ENCODE measurements around the gene GLRA1.

GLRA1 gene

GRCh38 chr5:151912360-151912759, 12.3 kb downstream of the GLRA1 start:
- no peak overlapping the region for H3K4me2 ChIP-seq (ENCODE audit: low read length)
- H3K27ac ChIP-seq (ENCODE audit: low read depth, low read length), result no peak overlapping the region
- no peak overlapping the region for H4K91ac ChIP-seq (ENCODE audit: low read depth, low read length)
- no peaks in the 10 kb centered on the region for H3K4me1 ChIP-seq (ENCODE audit: control insufficient read depth in 1 of 2, insufficient read depth in 2 of 2, low read length in 2 of 2)
- H2AFZ ChIP-seq (ENCODE audit: insufficient read depth, low read length, poor library complexity), result no peak overlapping the region
- no peak overlapping the region for H2BK5ac ChIP-seq (ENCODE audit: low read depth, low read length, poor library complexity)
- H3K9me3 ChIP-seq (ENCODE audit: insufficient read depth, low read depth, low read length), result no peaks in the 10 kb centered on the region
- no peak overlapping the region for H3K14ac ChIP-seq (ENCODE audit: low read length)
- no peak overlapping the region for H3K23ac ChIP-seq (ENCODE audit: low read length)
- no peak overlapping the region for H3K4ac ChIP-seq (ENCODE audit: low read depth, low read length)
- no CpG with 5 or more reads among the region's 3 CpGs for WGBS (ENCODE audit: extremely low coverage, insufficient coverage, insufficient read length)
- H4K12ac ChIP-seq (ENCODE audit: low read depth, low read length), result no peak overlapping the region
- H3K79me1 ChIP-seq (ENCODE audit: low read length), result no peaks in the 10 kb centered on the region
- H2BK120ac ChIP-seq (ENCODE audit: insufficient read depth, low read length, poor library complexity), result no peak overlapping the region
- no peaks in the 10 kb centered on the region for H3K27me3 ChIP-seq (ENCODE audit: insufficient read depth, low read length)
- no peaks in the 10 kb centered on the region for H3K36me3 ChIP-seq (ENCODE audit: control insufficient read depth in 1 of 2, insufficient read depth in 2 of 2, low read length in 2 of 2)
- no peak overlapping the region for H2AK5ac ChIP-seq (ENCODE audit: low read length)
- H3K18ac ChIP-seq (ENCODE audit: low read length), result no peak overlapping the region
- H2BK12ac ChIP-seq (ENCODE audit: low read length), result no peak overlapping the region
- no peaks in the 10 kb centered on the region for H3K79me2 ChIP-seq (ENCODE audit: control insufficient read depth, insufficient read depth, low read length, poor library complexity)
- no peak for DNase-seq
- no peak overlapping the region for H3K4me3 ChIP-seq (ENCODE audit: low read depth, low read length)
- H3K9ac ChIP-seq (ENCODE audit: low read length), result no peak overlapping the region
- H4K8ac ChIP-seq (ENCODE audit: low read depth, low read length), result no peak overlapping the region

- H3K27ac ChIP-seq (ENCODE audit: low read depth, low read length), result no peak overlapping the region
- no peaks in the 10 kb centered on the region for H3K4me1 ChIP-seq (ENCODE audit: control insufficient read depth in 1 of 2, insufficient read depth in 2 of 2, low read length in 2 of 2)
- H2AK5ac ChIP-seq (ENCODE audit: low read length), result no peak overlapping the region
- no peaks in the 10 kb centered on the region for H3K9me3 ChIP-seq (ENCODE audit: insufficient read depth, low read depth, low read length)
- H2BK120ac ChIP-seq (ENCODE audit: insufficient read depth, low read length, poor library complexity), result no peak overlapping the region
- H3K4me2 ChIP-seq (ENCODE audit: low read length), result no peak overlapping the region
- no peak overlapping the region for H2AFZ ChIP-seq (ENCODE audit: insufficient read depth, low read length, poor library complexity)
- no peaks in the 10 kb centered on the region for H3K79me1 ChIP-seq (ENCODE audit: low read length)
- no peaks in the 10 kb centered on the region for H3K27me3 ChIP-seq (ENCODE audit: insufficient read depth, low read length)
- no peak overlapping the region for H4K12ac ChIP-seq (ENCODE audit: low read depth, low read length)
- H2BK5ac ChIP-seq (ENCODE audit: low read depth, low read length, poor library complexity), result no peak overlapping the region
- no peaks in the 10 kb centered on the region for H3K36me3 ChIP-seq (ENCODE audit: control insufficient read depth in 1 of 2, insufficient read depth in 2 of 2, low read length in 2 of 2)
- H3K4me3 ChIP-seq (ENCODE audit: low read depth, low read length), result no peak overlapping the region
- no peak overlapping the region for H2BK12ac ChIP-seq (ENCODE audit: low read length)
- H3K23ac ChIP-seq (ENCODE audit: low read length), result no peak overlapping the region
- H4K91ac ChIP-seq (ENCODE audit: low read depth, low read length), result no peak overlapping the region
- H3K79me2 ChIP-seq (ENCODE audit: control insufficient read depth, insufficient read depth, low read length, poor library complexity), result no peaks in the 10 kb centered on the region
- no peak for DNase-seq
- no peak overlapping the region for H3K18ac ChIP-seq (ENCODE audit: low read length)
- H3K14ac ChIP-seq (ENCODE audit: low read length), result no peak overlapping the region
- H3K4ac ChIP-seq (ENCODE audit: low read depth, low read length), result no peak overlapping the region
- no peak overlapping the region for H4K8ac ChIP-seq (ENCODE audit: low read depth, low read length)
- H3K9ac ChIP-seq (ENCODE audit: low read length), result no peak overlapping the region
These were observed 13.6 kb downstream of the GLRA1 start for GRCh38 chr5:151911011-151911410.

GRCh38 chr5:151909628-151910027, 15.0 kb downstream of the GLRA1 start:
- no peak overlapping the region for H4K91ac ChIP-seq (ENCODE audit: low read depth, low read length)
- no peak overlapping the region for H4K8ac ChIP-seq (ENCODE audit: low read depth, low read length)
- no peaks in the 10 kb centered on the region for H3K79me1 ChIP-seq (ENCODE audit: low read length)
- no peak overlapping the region for H2BK120ac ChIP-seq (ENCODE audit: insufficient read depth, low read length, poor library complexity)
- no peaks in the 10 kb centered on the region for H3K36me3 ChIP-seq (ENCODE audit: control insufficient read depth in 1 of 2, insufficient read depth in 2 of 2, low read length in 2 of 2)
- no peak overlapping the region for H3K18ac ChIP-seq (ENCODE audit: low read length)
- H2BK12ac ChIP-seq (ENCODE audit: low read length), result no peak overlapping the region
- H3K79me2 ChIP-seq (ENCODE audit: control insufficient read depth, insufficient read depth, low read length, poor library complexity), result no peaks in the 10 kb centered on the region
- no peak overlapping the region for H3K27ac ChIP-seq (ENCODE audit: low read depth, low read length)
- no peak overlapping the region for H3K4me2 ChIP-seq (ENCODE audit: low read length)
- H3K4me3 ChIP-seq (ENCODE audit: low read depth, low read length), result no peak overlapping the region
- no peaks in the 10 kb centered on the region for H3K4me1 ChIP-seq (ENCODE audit: control insufficient read depth in 1 of 2, insufficient read depth in 2 of 2, low read length in 2 of 2)
- no peak overlapping the region for H2AFZ ChIP-seq (ENCODE audit: insufficient read depth, low read length, poor library complexity)
- no peak overlapping the region for H4K12ac ChIP-seq (ENCODE audit: low read depth, low read length)
- no peak for DNase-seq
- no peak overlapping the region for H3K14ac ChIP-seq (ENCODE audit: low read length)
- no peaks in the 10 kb centered on the region for H3K27me3 ChIP-seq (ENCODE audit: insufficient read depth, low read length)
- no peak overlapping the region for H3K9ac ChIP-seq (ENCODE audit: low read length)
- H2AK5ac ChIP-seq (ENCODE audit: low read length), result no peak overlapping the region
- no peak overlapping the region for H3K4ac ChIP-seq (ENCODE audit: low read depth, low read length)
- no peak overlapping the region for H2BK5ac ChIP-seq (ENCODE audit: low read depth, low read length, poor library complexity)
- no peak overlapping the region for H3K23ac ChIP-seq (ENCODE audit: low read length)
- no CpG with 5 or more reads among the region's 1 CpG for WGBS (ENCODE audit: extremely low coverage, insufficient coverage, insufficient read length)
- H3K9me3 ChIP-seq (ENCODE audit: insufficient read depth, low read depth, low read length), result no peaks in the 10 kb centered on the region

- no peaks in the 10 kb centered on the region for H3K79me1 ChIP-seq (ENCODE audit: low read length)
- H3K27me3 ChIP-seq (ENCODE audit: insufficient read depth, low read length), result no peaks in the 10 kb centered on the region
- no peaks in the 10 kb centered on the region for H3K36me3 ChIP-seq (ENCODE audit: control insufficient read depth in 1 of 2, insufficient read depth in 2 of 2, low read length in 2 of 2)
- DNase-seq, result peak in 1 of 2 donors; percentile 21
- H4K91ac ChIP-seq (ENCODE audit: low read depth, low read length), result no peak overlapping the region
- H2BK120ac ChIP-seq (ENCODE audit: insufficient read depth, low read length, poor library complexity), result no peak overlapping the region
- no peak overlapping the region for H3K14ac ChIP-seq (ENCODE audit: low read length)
- WGBS (ENCODE audit: extremely low coverage, insufficient coverage, insufficient read length), result no CpG with 5 or more reads among the region's 3 CpGs
- H3K9ac ChIP-seq (ENCODE audit: low read length), result no peak overlapping the region
- no peak overlapping the region for H2AK5ac ChIP-seq (ENCODE audit: low read length)
- H4K12ac ChIP-seq (ENCODE audit: low read depth, low read length), result no peak overlapping the region
- H3K4me2 ChIP-seq (ENCODE audit: low read length), result no peak overlapping the region
- H2BK12ac ChIP-seq (ENCODE audit: low read length), result no peak overlapping the region
- no peak overlapping the region for H3K27ac ChIP-seq (ENCODE audit: low read depth, low read length)
- no peaks in the 10 kb centered on the region for H3K9me3 ChIP-seq (ENCODE audit: insufficient read depth, low read depth, low read length)
- H3K79me2 ChIP-seq (ENCODE audit: control insufficient read depth, insufficient read depth, low read length, poor library complexity), result no peaks in the 10 kb centered on the region
- no peak overlapping the region for H2AFZ ChIP-seq (ENCODE audit: insufficient read depth, low read length, poor library complexity)
- no peak overlapping the region for H2BK5ac ChIP-seq (ENCODE audit: low read depth, low read length, poor library complexity)
- H3K18ac ChIP-seq (ENCODE audit: low read length), result no peak overlapping the region
- no peak overlapping the region for H3K23ac ChIP-seq (ENCODE audit: low read length)
- H3K4me3 ChIP-seq (ENCODE audit: low read depth, low read length), result no peak overlapping the region
- no peak overlapping the region for H3K4ac ChIP-seq (ENCODE audit: low read depth, low read length)
- no peak overlapping the region for H4K8ac ChIP-seq (ENCODE audit: low read depth, low read length)
- H3K4me1 ChIP-seq (ENCODE audit: control insufficient read depth in 1 of 2, insufficient read depth in 2 of 2, low read length in 2 of 2), result no peaks in the 10 kb centered on the region
These were observed 18.4 kb downstream of the GLRA1 start for GRCh38 chr5:151906246-151906645.

All from trophoblast cell (in vitro differentiated cells and primary cell).